Suprapubic skin (tissue), 4 donors: ENCODE results near the gene FBP1.

Experiments
- CTCF ChIP-seq, 2 donors: fragments of 200-600 bp in 1 of 2; fragments of 450-650 bp in 1 of 2; sonication (generic) in 1 of 2; IDR thresholded peaks; one replicate each; pipeline ENCODE4 v1.5.1; 2016 to 2019; ENCODE audit warnings: antibody characterized with exemption in 2 of 2, mild to moderate bottlenecking in 1 of 2, moderate library complexity in 1 of 2
- EP300 ChIP-seq: sonication (generic); formaldehyde crosslinking; IDR thresholded peaks from one replicate; pipeline ENCODE4 v1.6.1; 2017; ENCODE audit warnings: antibody characterized with exemption
- POLR2A ChIP-seq, 2 donors: fragments of 450-650 bp; IDR thresholded peaks; one replicate each; pipeline ENCODE4 v1.6.1; 2017; ENCODE audit warnings: antibody characterized with exemption in 2 of 2, mild to moderate bottlenecking in 2 of 2, moderate library complexity in 2 of 2
- POLR2AphosphoS5 ChIP-seq, 3 donors: sonication (generic); formaldehyde crosslinking; IDR thresholded peaks; one replicate each; pipeline ENCODE4 v1.6.1; 2017; ENCODE audit warnings: antibody characterized with exemption in 3 of 3

GRCh38 chr9:94607423-94607691 lies 32.0 kb downstream of the FBP1 start:
- TF ChIP-seq EP300 (no peak), CTCF (IDR thresholded peaks at IDR 0.05) (no peak), POLR2AphosphoS5 (IDR thresholded peaks at IDR 0.05) (no peak), POLR2A (IDR thresholded peaks at IDR 0.05) (no peak)
